COLO668 (cell line): ENCODE measurements around the gene MOGAT2.

ENCODE experiments used
- DNase-seq: peaks from one replicate; lab custom pipeline; 2025; ENCODE audit not compliant: unreplicated experiment; lab: John Stamatoyannopoulos, UW

Gene MOGAT2

GRCh38 chr11:75776546-75776945 lies 58.9 kb downstream of the MOGAT2 start:
- no peak for DNase-seq

DNA sequence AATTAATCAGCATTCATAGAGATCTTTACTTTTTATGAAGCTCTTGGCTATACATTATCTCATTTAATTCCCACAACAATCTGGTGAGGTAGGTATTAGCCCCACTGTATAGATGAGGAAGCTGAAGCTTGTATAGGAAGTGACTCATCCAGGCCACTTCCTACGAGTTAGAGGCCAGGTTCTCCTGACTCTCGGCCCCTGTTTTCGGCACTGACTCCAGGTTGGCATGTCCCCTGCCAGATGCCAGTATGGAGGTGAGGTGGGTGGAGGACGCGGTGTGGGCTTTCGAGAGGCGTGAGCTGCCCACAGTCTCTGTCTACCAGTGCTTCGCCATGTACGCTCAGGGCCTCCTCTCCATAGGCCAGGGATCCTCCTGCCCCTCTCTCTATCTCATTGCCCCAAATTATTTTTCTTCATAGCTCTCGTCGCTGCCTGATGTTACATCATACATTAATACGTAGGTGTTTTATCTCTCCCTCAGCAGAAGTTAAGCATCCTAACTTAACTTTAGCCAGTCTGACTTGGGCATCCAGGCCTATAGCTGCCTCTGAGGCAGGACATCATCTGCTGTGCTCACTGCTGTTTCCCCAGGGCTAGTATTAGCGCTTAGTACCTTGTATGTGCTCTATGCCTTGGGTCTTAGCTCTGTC lies 59.9 kb downstream of the MOGAT2 start:
- no peak for DNase-seq

DNA sequence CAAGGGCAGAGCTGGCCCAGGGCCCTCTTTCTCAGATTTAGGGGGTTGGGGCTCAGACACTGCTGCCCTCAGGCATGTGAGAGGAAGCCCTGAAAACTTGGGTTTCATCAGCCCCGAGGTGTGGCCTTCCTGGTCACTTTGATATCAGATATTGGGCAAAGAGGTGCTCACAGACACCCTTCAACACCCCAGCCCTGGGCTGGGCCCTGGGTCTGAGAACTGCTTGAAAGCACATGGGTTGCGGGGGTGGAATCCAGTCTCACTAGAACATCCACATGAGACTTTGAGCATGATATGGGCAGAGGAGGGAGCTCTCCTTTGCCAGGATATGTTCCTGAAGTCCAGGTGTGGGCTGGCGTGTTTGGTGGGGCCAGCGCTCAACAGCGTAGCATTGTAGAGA lies 61.3 kb downstream of the MOGAT2 start:
- no peak for DNase-seq

DNA sequence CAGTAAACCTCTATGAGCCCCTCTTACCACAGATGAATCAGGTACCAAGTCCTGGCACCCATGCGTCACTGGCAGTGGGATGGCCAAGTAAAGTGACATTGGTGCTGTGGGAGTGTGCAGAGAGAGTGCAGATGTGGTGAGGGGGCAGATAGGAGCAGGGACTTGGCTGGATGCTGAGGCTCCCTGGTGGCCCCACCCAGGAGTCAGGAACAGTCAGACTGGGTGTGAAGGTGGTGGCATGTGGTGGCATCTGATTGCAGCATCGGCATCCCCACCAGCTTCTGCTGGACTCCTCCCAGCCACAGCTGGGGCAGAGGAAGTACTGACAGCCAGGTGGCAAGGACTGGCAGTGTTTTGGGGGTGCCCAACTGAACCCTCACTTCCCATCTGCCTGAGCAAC lies 62.3 kb downstream of the MOGAT2 start:
- DNase-seq = no peak

GRCh38 chr11:75780888-75781287 lies 63.2 kb downstream of the MOGAT2 start:
- DNase-seq = no peak

GRCh38 chr11:75781296-75781695 lies 63.7 kb downstream of the MOGAT2 start:
- no peak for DNase-seq

DNA sequence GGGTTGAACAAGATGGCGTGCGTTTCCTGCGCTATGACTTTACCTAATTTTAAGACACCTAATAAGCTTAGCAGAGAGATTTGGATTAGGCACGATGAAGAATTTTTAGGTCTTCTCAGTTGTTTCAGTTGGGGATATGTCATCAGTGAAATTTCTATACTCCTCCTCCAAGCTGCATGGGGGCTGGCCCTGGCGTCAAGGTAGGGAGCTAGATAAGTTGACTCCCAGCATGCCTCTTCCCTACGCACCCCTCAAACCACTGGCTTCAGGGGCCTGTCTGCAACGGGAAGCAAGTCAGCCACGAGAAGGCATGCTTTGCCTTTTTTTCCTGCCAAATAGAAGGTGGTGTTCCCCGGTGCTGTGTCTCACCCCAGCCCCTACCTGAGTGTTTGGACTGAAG lies 64.2 kb downstream of the MOGAT2 start:
- DNase-seq = no peak
